ENCODE data around the gene ZNF407. TPM values are rescaled to one million over a fixed set of nuclear protein-coding genes. Genes with fewer than 3 reads are reported as not detected.
A peak's percentile ranks its signal among the peaks of the same experiment; 100 is the strongest.

The ZNF407 gene
- polyA plus RNA-seq, 1 donor, result 7.1 TPM

DNA sequence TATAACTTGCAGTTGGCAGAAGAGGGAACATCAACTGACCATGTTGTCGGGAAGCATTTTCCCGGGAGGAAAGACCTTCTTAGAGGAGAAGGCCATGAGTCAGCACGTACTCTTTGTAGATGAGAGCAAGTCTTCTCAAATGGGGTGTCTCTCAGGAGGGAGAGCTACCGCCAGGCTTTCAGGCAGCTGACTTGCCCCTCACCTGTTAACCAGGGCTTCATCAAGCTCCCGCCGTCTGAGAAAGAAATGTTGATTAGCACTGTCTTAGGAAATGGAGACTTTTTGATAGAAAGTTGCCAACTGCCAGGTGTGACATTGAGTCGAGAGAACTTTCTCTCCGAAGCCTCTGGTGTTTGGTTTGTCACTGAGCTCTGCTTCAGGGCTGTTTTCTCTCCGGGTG, 196.1 kb downstream of the ZNF407 start:
- no peak for DNase-seq

DNA sequence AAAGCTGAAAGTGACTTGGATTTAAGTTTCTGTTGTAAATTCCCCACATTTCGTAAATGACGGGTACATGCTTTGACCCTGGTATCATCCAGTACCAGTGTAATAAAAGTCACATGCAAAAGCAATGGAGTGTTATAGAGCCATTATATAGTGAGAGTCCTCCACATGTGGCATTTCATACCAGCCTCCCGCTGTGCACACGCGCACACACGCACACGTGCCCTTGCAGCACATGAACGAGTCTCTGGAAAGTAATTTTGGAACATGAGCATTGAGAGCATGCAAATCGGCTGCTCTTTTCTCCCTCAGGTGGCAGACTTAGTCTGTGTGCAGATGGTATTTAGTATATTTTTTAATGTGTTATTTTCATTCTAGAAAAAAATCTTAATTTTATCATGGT, 198.1 kb downstream of the ZNF407 start:
- DNase-seq, result no peak

DNA sequence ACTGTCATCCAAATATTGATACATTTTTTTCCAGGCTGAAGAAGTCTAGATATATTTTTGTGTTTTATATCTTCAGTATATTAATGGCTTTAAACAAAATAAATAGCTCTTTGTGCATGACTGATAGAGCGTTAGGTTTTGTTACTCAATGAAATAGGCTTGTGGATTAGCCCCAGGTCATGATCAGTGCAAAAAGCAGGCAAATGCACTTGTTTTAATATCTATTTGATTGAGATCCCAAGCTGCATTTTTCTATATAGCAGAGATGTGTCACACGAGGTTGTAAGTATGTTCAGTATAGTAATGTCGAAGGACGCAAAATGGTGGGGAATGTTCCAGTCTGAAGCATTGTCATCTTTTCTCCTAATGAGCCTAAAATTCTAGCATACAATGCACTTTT, 198.5 kb downstream of the ZNF407 start:
- no peak for DNase-seq

DNA sequence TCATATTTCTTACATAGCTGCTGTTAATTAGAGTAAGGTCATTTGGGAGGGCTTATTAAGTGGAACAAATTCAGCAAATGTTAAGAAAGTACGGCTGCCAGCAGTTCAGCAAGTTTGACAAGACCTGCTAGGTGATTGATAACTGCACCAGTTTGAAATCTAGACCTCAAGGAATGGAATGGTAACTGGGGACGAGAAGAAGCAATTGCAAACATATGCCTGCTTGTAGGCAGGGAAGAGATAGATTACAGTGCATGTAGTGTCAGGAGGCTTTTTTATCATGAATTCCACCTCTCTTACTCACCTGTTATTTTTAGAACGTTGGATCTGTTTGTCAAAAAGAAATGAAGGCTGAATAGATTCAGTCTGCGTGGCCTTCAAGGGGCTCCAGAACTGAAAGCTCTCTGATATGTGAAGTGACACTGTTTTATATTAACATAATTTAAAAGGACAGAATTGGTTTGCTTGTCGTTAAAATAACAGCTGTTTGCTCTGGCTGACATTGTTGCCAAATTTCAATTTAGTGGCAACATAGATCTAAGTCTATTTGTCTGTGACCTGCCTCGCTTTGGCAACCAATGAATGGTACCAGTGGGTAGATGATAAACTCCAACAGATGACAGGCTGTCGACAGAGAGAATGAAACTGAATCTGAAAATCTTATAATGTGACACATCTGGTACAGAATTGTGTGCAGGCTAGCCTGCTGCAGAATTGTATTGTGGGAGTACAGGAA, 199.3 kb downstream of the ZNF407 start:
- peak; percentile 19 for DNase-seq

DNA sequence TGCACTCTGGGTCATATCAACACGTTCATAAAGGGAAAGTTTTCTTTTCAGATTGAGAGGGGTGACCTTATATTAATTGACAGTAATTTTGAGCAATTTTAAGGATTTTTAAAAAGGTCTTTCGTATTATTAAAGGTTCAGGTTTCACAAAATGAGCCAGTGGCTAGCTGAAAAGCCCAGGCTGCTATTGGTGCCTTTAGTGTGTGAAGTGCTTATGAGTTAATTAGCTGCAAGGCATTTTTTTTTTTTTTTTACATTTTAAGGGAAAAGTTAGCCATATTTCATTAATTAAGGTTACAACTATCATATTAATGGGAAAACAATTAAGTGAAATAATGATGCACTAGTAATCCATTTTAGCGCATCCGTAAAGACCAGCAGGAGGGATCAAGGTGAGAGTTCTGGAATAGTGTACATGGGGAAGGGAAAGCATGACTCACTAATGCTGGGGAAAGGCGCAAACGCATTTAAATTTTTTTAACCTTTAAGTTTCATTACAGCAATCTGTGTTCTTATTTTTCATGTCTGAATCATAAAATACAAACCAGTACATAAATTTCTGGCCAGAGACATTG, 200.0 kb downstream of the ZNF407 start:
- DNase-seq, result no peak

DNA sequence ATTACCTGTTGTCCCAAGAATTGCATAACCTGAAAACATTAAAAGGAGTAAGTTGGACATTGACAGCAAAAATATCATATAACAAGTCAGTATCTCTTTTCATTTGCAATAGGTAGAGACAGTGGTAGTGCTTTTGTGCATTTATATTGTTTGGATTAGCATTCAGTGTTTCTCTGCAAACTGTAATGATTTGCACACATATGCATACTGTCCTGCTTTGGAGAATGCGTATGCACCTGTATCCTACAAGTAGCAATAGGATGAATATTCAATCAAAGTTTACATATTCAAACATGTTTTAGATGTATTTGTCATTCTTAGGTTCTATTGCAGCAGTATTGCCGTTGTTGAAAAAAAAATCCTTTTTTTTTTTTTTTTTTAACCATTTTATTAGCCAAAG, 201.9 kb downstream of the ZNF407 start:
- no peak for DNase-seq

DNA sequence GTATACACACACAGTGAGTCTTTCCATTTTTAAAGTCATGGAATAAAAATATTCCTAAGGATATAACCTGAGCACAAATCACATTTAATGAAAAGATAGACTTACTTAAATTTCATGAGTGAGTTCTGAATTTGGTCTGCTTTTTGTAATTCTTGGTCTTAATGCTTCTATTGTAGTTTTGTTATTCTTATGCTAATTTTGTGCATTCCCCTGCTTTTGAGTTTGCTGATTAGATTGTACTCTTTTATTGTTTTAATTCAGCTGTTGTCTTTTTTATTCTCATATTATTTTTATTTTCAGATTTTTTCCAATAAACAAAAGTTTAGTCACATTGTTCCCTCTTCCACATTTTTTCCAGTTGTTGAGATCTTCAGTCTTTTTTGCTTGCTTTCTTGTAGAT, 202.4 kb downstream of the ZNF407 start:
- DNase-seq, result no peak

DNA sequence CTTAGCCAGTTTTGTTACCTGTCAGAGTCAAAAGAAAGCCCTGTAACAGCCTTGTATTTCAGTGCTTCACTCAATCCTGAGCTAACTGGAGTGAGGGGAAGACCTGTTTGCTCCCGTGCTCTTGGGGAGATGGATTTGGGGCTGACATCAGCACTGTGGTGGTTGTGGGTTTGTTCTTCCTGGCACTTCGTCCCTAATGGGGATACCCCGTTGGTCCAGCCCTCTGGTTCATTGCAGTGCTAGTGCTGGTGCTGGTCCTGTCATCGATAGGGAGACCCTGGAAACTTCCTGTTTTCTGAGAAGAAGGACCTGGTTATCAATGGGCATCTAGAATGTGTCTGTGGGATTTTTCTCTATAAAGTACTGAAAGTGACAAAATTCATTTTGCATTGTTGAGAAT, 205.4 kb downstream of the ZNF407 start:
- no peak for DNase-seq

DNA sequence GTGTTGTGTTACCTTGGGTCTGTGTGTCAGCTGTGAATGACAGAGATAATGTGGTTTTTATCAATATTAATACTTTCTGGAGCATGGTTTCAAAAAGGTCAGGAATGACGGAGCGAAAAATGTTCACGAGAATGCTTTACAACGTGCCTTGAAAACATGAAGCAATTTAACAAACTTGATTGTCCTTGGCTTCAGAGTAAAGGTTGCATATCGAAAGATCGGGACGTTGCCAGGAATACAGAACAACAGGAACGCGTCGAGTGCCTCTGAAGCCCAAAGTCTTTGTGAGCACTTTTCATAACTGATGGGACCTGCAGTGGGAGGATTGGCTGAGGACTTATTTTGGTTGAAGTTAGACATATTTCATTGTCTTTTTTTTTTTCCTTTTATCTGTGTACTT, 206.1 kb downstream of the ZNF407 start:
- DNase-seq, result no peak

DNA sequence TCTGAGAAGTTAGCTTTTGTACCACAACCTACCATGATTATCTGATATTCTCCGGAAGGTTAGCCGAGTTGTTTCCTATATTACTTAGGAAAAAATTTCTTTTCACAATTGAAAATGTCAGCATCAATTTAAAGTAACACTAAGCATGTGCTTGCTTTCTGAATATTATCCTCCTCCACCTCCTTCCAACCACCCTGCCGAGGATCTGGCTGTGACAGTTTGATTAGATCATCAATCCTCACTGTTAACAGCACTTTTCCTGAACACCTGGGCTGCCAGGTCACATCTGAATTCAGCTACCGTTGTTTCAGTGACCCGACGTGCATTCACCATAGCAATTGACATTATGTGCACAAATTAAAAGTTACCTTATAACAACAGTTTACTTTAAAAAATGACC, 207.0 kb downstream of the ZNF407 start:
- no peak for DNase-seq

DNA sequence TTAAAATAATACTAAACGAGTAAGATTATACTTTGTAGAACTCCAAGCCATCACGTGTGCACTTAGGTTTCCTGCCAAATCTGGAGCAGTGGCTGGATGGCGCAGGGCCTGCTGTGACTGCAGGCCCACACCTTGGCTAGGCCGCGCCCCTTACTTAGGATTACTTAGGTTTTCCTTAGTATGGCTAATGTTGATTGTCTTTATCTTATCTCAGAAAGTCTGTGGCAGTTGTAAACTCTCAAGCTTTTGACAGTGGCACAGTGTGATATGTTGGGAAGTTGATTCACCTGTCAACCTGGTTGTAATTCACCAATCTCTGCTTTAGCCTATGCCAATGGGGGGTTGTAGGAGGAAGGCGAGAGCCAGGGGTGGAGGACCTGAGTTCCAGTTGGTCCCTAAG, 208.4 kb downstream of the ZNF407 start:
- no peak for DNase-seq

DNA sequence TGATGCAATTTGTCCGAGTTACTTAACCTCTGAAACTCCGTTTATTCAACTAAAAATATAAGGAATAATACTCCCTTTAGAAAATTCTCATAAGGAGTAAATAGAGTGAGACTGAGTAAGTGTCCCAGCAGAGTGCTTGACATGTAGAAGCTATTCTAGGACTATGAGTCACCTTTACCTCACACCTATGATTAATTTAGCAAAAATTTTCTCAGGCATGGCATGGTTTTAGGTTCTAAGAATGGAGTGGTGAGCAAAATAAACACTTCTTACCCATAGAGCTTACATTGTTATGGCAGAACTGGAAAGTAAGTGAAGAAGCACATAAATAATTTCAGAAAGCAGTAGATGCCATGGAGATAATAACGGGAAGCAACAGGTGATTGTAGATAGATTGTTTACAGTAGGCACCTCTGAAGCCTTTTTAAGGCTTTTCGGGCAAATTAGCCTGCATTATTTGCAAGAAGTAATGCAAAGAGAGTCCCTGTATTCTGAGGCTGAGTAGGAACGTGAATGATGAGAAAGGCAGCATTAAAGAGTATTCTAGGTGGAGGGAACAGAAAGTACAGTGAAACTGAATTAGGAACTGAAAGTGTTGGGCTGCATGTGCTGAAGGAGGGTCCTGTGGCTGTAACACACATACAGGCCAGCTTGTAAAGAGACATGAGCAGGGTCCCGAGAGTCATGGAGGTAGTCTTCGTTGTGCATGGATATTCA, 209.2 kb downstream of the ZNF407 start:
- no peak for DNase-seq

DNA sequence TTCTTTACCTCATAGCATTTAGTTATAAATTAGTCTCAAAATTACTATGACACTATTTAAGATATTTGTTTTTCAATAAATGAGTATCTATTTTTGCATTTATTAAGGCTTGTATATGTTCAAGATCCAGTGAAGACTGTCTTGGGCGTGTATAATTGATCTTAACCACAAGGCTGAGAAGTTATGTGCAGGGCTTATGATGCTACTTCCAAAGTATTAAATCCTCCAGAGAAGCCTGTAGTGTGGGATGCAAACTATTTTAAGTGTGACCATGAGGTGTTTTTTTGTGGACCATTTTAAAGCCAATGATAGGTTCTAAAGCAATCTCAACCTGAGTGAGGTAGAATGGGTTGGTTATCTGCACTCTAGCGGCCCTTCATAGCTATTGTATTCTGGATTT, 219.9 kb downstream of the ZNF407 start:
- no peak for DNase-seq

DNA sequence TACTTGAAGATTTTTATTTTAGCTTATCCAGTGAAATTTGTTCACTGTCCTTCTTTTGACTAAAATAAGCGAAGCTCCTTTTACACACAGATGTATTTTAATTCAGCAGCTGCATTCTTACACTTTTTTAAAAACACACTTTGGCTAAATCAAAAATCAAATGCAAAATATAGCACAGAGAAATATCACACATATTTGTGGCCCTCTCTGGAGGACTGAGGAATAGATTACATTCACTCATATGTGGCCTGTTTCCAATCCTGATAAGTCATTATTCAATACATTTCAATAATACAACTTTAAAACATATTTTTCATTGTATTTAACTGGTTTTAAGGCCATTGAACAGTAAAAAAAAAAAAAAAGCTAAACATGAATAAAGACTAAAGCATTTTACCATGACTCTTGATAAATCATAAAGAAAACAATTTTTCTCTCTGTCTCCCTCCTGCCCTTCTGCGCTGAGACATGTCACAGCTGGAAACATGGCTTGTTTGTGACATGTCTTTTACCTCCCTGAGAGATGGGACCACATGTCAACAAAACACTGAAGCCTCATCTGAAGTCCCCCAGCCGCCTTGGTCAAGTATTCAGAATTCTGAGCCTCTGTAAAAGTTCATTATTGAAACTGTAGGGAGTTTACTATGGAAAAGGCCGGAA, 221.0 kb downstream of the ZNF407 start:
- no peak for DNase-seq

DNA sequence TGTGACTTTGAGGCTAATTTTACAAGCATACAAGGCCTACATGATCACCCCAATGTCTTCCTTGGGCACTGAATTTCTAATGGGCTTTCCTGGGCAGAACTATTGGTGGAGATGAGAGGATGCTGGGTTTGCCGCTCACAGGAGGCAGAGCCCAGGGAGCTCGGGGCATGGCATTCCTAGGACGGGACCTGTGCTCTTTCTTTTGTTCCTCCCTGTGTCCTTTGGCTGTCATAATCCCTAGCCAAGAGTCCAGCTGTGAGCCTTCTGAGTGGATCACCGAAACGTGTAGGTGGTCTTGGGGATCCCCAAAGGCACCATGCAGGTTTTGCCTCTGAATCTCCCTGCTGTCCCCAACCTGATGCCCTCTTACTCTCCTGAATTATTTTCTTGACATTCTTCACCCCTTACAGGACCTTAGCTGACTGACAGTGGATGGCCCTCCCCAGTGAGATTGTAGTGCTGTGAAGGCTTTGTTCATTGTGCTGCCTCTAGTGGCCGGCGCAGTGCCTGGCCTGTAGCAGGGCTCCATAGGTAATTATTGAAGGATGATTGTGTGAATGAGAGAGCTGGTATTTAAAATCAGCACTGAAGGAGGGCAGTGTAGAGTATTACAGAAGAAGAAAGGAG, 221.9 kb downstream of the ZNF407 start:
- no peak for DNase-seq

DNA sequence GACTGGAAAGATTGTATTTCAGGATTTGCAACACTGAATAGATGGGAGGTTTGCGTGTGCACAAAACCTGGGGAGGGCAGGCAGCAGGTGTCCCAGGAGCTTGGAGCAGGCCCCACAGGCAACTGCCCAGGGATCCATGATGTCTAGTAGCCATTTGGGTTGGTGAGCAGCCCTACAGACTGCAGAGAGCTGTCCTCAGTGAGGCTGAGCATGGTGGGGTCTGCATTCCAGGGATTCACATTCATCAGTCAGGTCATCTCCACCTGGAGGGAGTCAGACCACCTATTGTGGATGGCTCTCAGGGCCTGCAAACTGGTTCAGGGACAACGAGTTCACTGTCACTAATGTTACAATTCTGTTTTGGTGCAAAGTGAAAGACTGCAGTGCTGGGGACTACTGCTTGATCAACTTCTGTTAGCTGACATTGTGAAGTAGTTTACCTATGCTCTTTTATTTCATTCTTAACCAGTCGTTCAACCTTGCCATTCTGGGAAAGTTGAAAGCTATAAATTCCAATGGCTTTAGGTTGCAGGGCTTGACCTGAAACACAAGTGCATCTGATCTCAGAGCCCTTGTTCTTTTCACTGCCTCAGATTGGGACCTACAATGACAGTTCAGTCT, 222.6 kb downstream of the ZNF407 start:
- no peak for DNase-seq

DNA sequence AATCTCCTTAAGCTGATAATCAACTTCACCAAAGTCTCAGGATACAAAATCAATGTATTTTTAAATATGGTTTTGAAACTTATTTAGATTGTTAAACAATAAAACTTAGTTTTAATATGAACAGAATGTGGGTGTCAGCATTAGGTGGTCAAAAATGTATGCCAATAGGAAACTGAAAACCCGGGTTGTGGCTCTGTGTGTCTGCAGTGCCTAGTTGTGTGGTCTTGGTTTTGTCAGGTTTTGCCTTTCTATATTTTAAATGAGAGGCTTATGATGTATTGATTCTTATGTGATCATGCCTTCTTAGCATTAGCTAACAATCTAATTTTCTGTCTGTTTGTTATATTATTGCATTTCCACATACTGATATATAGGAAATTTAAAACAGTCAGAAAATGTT, 227.8 kb downstream of the ZNF407 start:
- DNase-seq, result no peak

DNA sequence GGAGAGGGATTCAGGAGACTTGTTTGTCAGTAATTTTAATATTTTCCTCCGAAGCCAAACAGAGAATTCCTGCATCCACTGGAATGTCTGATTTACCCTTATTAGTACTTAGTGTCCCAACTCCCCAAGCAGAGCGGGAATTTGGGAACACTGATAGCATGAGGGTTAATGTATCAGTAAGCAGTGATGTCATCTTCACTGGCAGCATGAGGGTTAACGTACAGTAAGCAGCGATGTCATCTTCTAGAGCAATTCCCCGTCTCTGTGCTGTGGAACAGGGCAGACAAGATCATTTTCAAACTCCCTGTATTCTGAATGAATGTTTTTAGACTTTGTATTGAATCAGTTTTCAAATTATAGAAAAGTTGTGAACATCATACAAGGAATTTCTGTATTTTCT, 228.9 kb downstream of the ZNF407 start:
- DNase-seq, result no peak

DNA sequence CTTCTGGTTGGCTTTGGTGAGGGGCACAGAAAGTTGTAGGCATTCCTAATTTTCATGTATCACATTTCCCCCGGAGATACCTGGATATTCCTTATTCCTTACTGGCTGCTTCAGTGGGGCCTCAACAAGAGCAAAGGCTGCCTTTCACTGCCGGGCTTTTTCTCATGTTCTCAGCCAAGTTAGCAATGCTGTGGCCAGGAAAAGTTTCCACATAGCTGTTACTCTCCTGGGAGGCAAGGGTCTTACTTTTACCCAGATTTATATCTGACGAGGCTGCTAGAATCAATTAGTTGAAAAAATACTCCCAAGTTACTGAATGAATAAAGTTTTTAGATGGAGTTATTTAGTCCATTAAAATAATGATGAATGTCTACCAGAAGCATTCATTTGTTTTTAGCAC, 230.5 kb downstream of the ZNF407 start:
- DNase-seq, result no peak

DNA sequence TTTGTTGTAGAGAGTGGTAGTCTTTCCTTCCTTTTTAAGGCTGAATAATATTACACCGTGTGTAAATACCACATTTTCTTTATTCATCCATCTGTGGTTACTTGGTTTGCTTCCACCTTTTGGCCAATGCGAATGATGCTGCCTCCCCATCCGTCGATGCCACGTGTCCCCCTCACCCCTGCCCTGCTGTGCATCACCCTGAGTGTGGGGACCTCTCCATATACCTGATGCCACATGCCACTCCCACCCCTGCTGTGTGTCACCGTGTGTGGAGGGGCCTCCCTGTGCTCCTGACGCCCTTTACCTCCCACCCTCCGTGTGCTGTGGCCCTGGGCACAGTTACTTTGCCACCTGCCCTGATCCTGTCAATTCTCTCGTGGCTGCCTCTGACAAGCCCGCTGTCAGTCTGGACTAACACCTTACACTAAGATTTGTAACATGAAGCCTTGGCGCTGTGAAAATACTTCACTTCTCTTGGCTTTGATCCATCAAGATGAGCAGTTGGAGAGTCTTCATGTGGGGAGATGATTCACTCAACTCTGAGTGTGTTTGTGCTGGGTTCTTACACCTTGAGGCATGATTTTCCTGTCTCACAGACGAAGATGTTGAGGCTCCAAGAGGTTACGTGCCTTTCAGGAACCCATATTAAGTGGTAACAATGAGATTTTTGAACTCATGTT, 234.0 kb downstream of the ZNF407 start:
- no peak for DNase-seq

DNA sequence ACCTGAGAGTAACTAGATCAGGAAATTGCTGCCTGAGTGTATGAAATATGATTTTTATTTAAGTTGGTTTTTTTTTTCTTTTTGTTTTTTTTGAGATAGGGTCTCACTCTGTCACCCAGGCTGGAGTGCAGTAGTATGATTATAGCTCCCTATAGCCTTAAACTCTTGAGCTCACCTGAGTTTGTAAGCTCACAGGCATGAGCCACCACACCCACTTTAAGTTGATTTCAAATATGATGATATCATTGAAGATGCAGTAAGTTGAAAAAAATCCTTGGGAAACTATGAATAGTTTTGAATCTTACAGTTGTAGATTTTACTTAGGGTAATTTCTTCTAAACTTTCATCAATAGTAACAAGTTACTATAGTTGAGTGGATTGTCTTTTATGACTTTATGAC, 234.7 kb downstream of the ZNF407 start:
- DNase-seq, result no peak

DNA sequence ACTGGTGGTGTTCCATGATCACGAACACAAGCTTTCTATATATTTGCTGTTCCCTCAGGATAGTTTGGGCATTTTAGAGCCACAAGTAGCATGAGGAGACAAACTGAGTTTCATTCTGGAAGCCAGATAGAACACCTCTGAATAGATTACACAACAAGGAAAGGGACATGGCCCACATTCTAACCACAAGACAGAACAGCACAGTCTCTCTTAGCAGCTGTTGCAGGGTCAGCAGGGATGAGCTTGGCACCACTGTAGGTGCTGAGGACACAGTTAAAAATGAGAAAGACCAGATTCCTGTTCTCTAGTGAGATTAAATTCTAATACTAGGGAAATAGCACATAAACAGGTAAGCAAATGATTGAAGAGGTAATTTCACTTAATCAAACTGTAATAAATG, 235.3 kb downstream of the ZNF407 start:
- DNase-seq, result no peak

Measured in hindlimb muscle (tissue), 1 donor.